NCI-H748 treated with DMSO at 0.1 percent for 48 hours (cell line): Measurements from ENCODE around the gene JPH3.
"Not testable (repeated sequence)": the region's sequence is repeated elsewhere in the genome, so short reads cannot be mapped to it uniquely, and the experiment has no call there.

Source experiments
- DNase-seq: peaks from one replicate; lab custom pipeline; 2025; lab: John Stamatoyannopoulos, UW

JPH3 gene

GRCh38 chr16:87715658-87716057 is 113.3 kb downstream of the JPH3 start:
- no peak for DNase-seq

DNA sequence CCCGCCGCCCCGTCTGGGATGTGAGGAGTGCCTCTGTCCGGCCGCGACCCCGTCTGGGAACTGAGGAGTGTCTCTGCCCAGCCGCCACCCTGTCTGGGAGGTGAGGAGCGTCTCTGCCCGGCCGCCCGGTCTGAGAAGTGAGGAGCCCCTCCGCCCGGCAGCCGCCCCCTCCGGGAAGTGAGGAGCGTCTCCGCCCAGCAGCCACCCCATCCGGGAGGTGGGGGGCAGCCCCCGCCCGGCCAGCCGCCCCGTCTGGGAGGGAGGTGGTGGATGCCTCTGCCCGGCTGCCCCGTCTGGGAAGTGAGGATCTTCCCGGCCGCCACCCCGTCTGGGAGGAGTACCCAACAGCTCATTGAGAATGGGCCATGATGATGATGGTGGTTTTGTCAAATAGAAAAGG is 116.5 kb downstream of the JPH3 start:
- DNase-seq: not testable (repeated sequence)

DNA sequence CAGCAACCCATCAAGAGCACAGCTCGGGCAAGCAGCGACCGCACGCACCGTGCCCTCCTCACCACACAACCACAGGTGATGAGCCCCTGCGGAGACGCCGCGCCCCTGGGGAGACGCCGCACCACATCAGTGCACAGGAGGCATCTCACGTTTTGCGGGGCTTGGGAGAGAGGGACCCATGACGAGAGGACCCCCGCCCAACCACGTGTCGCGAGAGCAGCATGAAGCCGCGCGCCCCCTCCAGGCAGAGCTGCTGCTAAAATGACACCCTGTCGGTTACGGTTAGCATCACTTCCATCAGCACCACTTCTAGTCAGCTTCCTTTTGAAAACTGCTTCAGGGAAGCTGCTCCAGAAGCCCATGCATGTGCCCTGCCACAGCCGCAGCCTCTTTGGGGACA is 118.1 kb downstream of the JPH3 start:
- no peak for DNase-seq

GRCh38 chr16:87721622-87722585 is 119.6 kb downstream of the JPH3 start:
- DNase-seq: no peak

GRCh38 chr16:87722590-87723225 is 120.4 kb downstream of the JPH3 start:
- no peak for DNase-seq

DNA sequence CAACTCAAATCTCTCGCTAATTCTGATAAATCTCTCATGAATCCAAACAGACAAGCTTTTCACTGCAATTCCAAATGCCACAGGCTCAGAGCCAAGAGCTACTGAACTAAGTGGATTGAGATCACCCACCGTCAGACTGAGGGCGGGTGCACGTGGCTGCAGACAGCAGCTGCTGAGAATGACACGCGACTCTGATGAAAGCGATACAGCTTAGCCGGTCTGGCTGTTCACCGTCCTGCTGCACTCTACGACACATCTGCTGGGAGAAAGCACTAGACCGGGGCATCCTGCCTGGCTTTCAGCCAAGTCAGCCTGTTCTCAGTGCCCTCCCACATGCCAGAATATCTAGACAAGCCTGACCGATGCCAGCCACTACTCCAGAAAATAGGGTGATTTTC is 120.9 kb downstream of the JPH3 start:
- DNase-seq: peak; percentile 21

DNA sequence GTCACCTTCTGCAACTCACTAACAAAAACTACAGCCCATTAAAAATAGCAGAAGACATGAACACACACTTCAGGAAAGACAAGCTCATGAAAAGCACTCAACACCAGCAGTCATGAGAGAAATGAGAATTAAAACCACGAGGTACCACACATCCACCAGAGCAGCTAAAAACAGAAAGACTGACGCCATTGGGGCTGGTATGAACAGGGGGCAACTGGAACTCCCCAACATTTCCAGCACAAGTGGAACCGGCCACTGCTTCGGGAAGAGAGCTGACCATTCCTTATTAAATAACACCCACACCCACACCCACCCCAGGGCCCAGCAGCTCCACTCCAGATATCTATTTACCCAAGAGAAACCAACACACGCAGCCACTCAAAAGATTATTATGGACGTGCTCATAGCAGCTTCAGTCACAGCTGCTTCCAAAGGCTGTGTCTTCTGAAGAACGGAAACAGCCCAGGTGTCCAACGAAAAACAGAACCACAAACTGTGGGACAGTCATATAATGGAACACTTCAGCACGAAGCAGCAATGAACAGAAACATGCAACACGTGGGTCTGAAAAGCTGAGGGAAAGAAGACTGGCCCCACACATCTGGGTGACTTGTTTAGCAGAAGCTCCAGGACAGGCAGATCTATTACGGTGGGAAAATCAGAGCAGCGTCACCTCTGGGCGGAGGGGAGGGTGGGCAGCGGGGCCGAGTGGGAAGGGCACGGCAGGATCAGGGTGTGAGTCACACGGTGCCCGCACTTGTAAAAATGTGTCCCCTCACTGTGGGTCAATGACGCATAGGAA is 122.4 kb downstream of the JPH3 start:
- DNase-seq: peak; percentile 17

DNA sequence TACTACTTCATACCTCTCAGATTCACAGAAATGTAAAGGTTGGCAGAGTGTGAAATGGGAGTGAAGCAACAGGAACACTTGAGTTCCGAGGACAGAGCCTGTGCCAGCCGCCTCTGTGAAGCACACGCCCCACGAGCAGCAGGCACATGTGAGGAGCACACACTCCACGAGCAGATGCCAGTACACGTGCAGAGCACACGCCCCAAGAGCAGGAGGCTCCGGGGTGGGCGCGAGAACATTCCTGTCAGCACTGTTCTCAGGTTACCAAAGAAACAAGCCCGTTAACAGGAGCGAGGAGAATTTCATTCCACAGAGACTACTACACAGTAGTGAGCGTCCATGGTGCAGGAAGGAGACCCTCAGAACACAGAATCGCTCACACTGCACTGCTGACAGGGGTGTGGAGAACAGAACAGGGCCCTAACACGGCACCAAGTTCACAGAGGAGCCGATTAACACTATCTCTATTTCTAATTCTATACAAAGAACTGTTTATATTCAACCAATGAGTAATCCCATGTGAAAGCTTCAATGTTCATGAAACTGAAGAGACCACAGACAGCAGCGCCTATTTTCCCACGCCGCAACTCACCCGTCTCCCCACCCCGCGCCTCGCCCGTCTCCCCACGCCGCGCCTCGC is 123.4 kb downstream of the JPH3 start:
- no peak for DNase-seq

GRCh38 chr16:87726577-87726976 is 124.3 kb downstream of the JPH3 start:
- not testable (repeated sequence) for DNase-seq

- DNase-seq: no peak
Observed at GRCh38 chr16:87727346-87727745, 125.0 kb downstream of the JPH3 start.

GRCh38 chr16:87728026-87728425 is 125.7 kb downstream of the JPH3 start:
- DNase-seq: no peak

DNA sequence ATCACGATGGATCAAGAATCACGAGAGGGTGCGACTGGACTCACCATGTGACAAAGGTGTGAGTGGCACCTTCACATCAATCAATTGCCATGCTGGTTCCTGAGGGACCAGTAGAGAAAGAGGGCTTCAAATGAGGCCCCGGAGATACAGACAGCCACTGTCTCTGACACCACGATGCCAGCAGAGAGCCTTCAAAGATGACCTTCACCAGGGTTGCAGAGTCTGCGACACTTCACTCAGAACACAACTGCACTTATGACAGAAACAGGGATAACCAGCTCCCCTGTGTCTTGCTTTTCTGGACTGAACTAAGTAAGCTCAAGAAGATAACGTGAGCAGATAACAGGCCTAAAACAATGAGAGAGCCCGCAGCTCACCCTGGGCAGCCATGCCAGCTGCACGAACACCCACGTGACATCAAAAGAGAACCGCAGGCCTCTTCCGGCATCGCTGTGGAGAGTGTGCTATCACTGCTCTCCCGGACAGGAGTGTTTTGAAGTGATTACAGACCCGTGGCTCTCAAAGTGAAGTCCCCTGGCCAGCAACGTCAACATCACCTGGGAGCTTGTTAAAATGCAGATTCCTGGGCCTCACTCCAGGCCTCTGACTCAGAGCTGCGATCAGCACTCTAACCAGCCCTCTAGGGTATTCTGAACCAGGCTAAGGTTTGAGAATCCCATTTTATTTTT is 127.1 kb downstream of the JPH3 start:
- DNase-seq: no peak

DNA sequence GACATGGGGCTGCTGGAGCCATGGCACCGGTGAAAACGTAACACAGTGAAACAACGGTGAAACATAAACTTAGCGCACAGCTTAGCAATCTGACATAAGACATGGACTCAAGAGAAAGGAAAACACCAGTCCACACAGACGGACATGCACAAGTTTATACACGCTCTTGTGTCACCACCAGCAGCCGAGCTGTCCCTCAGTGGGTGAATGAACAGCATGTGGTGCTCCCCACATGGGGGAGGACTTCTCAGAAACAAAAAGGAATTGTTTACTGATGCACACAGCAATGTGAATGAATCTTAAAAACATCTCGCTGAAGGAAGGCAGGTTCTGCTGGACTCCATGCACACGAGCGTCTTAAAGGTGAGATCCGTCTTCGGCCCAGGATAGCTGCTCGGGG is 129.3 kb downstream of the JPH3 start:
- DNase-seq: no peak

DNA sequence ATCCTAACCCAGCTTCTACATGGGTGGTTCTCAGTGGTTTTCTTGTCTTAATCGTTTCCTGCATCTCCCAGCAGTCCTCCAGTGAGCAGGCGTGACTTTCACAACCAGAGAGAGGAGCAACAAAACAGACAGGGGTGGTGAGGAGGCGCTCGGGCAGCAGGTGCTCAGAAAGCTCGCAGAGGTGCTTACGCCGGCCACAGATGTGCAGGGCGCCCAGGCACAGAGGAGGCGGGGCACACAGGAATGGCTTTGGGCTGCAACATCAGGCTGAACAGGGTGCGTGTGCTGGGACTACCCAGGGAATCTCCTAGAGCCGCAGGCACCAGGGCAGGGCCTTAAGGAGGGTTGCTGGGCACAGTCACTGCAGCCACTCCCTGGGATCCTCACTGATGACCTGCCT is 130.9 kb downstream of the JPH3 start:
- DNase-seq: peak; percentile 64

DNA sequence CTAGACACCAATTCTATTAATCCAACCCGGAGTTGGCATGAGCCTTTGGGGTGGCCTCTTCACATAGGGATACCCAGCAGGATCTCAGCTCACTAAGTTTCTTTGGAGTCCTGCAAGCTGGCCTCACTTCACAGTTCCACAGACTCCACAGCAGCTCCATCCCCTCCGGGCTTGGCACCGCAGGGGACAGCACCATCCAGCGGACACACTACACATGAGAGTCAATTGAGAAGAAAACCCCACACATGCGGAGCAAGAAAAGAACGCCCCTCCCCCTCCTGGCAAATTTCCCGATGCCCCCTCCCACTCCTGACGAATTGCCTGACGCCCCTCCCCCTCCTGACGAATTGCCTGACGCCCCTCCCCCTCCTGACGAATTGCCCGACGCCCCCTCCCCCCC is 132.3 kb downstream of the JPH3 start:
- no peak for DNase-seq

DNA sequence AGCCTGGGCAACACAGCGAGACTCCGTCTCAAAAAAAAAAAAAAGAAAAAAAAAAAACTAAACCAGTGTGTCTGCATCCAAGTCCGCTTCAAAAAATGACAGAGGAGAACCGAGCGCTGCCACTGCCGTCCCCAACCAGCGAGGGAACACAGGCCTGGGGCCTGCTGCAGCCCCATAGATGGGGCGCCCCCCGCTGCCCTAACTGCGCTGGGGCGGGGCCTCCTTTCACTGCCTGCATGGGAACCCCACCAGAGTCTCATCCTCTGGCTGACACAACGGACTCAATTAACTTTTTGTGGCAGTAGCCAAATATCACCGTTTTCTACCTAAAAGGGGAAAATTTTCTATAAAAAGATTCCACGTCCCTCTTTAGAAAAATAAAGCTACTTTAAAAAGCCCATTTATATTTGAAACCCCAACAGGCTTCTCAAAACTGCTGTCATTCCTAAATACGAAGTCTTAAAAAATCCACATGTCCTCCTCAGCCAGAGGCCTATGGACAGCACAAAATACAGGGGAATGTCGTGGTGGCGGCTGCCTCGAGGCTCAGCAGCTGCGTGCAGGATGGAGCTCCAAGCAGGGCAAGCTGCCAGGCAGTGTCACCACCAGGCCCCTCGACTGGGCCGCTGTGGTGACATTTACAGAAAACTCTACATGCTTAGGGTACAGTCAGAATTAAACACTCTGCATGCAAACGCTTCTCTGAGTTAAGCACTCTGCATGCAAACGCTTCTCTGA is 133.1 kb downstream of the JPH3 start:
- DNase-seq: no peak

GRCh38 chr16:87736008-87736382 is 133.7 kb downstream of the JPH3 start:
- DNase-seq: no peak

DNA sequence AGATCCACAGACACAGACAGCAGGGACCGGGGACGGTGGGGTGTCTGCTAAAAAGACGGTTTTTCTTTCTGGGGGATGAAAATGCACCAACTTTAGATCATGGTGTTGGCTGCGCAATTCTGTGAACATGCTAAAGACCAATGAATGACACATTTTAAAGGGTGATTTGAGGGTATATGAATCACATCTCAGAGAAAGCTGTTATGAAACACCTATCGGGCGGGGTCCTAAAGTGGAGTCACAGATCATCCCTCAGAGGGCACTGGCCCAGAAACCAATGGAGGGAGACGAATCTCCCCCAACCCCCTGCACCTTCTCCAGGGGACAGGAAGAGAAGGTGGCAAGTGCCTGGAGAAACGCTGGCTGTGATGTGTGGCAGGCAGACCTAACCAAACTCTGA is 137.5 kb downstream of the JPH3 start:
- no peak for DNase-seq

DNA sequence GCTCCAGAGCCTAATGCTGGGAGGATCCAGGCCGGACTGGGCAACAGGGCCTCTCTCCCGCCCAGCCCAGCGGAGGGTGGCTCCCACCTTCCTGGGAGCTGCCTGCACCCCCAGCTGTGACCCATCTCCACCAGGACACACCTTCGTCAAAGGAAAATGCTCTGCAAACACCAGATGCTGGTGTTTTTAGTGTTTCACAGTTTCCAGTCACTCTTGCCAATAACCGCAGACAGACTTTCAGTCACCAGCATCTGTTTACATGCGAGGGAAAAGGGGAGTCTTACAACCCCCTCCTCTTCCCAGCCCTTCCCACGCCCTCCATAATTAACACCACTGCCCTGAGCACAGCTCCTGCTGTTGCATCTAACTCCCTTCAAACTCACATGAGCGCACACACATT is 138.1 kb downstream of the JPH3 start:
- no peak for DNase-seq

- no peak for DNase-seq
Observed at GRCh38 chr16:87740909-87741424, 138.7 kb downstream of the JPH3 start.
